HepG2 (cell line): Measurements from ENCODE around the gene CCBE1. TPM values are rescaled to one million over a fixed set of nuclear protein-coding genes. Genes with fewer than 3 reads are reported as not detected.

Source experiments
- AGO1 ChIP-seq: fragments of 200-400 bp; formaldehyde crosslinking; IDR thresholded peaks from 2 replicates; pipeline ENCODE4 v1.6.1; 2017; ENCODE audit warnings: mild to moderate bottlenecking, low read depth, low read length, moderate library complexity; ENCODE audit not compliant: poor library complexity, severe bottlenecking
- CCDC6 ChIP-seq: sonication (generic); formaldehyde crosslinking; IDR thresholded peaks from 2 replicates; pipeline ENCODE4 v1.8.1; 2022; ENCODE audit warnings: mild to moderate bottlenecking, missing genetic modification reagents, moderate library complexity
- GLI4 ChIP-seq: sonication (generic); formaldehyde crosslinking; IDR thresholded peaks from 2 replicates; pipeline ENCODE4 v1.5.1; 2020; ENCODE audit warnings: missing genetic modification reagents, mild to moderate bottlenecking, moderate library complexity, borderline replicate concordance
- GRHL1 ChIP-seq: sonication (generic); formaldehyde crosslinking; conservative IDR thresholded peaks from 2 replicates; pipeline ENCODE4 v1.8.0; 2022; ENCODE audit warnings: missing genetic modification reagents
- HIVEP1 ChIP-seq: sonication (generic); formaldehyde crosslinking; IDR thresholded peaks from 2 replicates; pipeline ENCODE4 v1.4.0; 2020; ENCODE audit warnings: mild to moderate bottlenecking, missing genetic modification reagents
- HNF4A ChIP-seq: sonication (generic); formaldehyde crosslinking; IDR thresholded peaks from 2 replicates; pipeline ENCODE4 v1.4.0; 2020; ENCODE audit warnings: missing genetic modification reagents
- HOXD1 ChIP-seq: sonication (generic); formaldehyde crosslinking; IDR thresholded peaks from 2 replicates; pipeline ENCODE4 v1.5.0; 2020; ENCODE audit warnings: missing genetic modification reagents
- JUN ChIP-seq: sonication (generic); formaldehyde crosslinking; IDR thresholded peaks from 2 replicates; pipeline ENCODE4 v1.4.0; 2020; ENCODE audit warnings: mild to moderate bottlenecking, missing genetic modification reagents
- NCOR1 ChIP-seq: fragments of 200-600 bp; sonication (generic); IDR thresholded peaks from 2 replicates; pipeline ENCODE4 v1.7.0; 2017; ENCODE audit warnings: antibody characterized with exemption, low read length, borderline replicate concordance
- POGZ ChIP-seq: sonication (generic); formaldehyde crosslinking; IDR thresholded peaks from 2 replicates; pipeline ENCODE4 v1.4.0; 2020; ENCODE audit warnings: mild to moderate bottlenecking, missing genetic modification reagents
- RBAK ChIP-seq: sonication (generic); formaldehyde crosslinking; IDR thresholded peaks from 2 replicates; pipeline ENCODE4 v1.5.1; 2020; ENCODE audit warnings: mild to moderate bottlenecking, missing genetic modification reagents
- SOX5 ChIP-seq: IDR thresholded peaks from 2 replicates; pipeline ENCODE4 v1.6.1; 2016; ENCODE audit warnings: borderline replicate concordance
- TBX3 ChIP-seq: fragments of 450-650 bp; IDR thresholded peaks from 2 replicates; pipeline ENCODE4 v1.6.1; 2017; ENCODE audit warnings: antibody characterized with exemption, mild to moderate bottlenecking, inconsistent platforms, borderline replicate concordance
- THYN1 ChIP-seq: sonication (generic); formaldehyde crosslinking; IDR thresholded peaks from 2 replicates; pipeline ENCODE4 v1.8.1; 2023; ENCODE audit warnings: low read depth, mild to moderate bottlenecking, moderate library complexity, missing genetic modification reagents, borderline replicate concordance
- ZBTB14 ChIP-seq: sonication (generic); formaldehyde crosslinking; IDR thresholded peaks from 2 replicates; pipeline ENCODE4 v1.4.0; 2020; ENCODE audit warnings: missing genetic modification reagents
- ZKSCAN5 ChIP-seq: sonication (generic); formaldehyde crosslinking; IDR thresholded peaks from 2 replicates; pipeline ENCODE4 v1.5.1; 2020; ENCODE audit warnings: mild to moderate bottlenecking, missing genetic modification reagents
- ZNF264 ChIP-seq: sonication (generic); formaldehyde crosslinking; IDR thresholded peaks from 2 replicates; pipeline ENCODE4 v1.4.0; 2020; ENCODE audit warnings: missing genetic modification reagents
- ZNF30 ChIP-seq: sonication (generic); formaldehyde crosslinking; IDR thresholded peaks from 2 replicates; pipeline ENCODE4 v1.5.0; 2020; ENCODE audit warnings: mild to moderate bottlenecking, missing genetic modification reagents
- ZNF350 ChIP-seq: sonication (generic); formaldehyde crosslinking; IDR thresholded peaks from 2 replicates; pipeline ENCODE4 v1.4.0; 2020; ENCODE audit warnings: mild to moderate bottlenecking, low read depth, missing genetic modification reagents, borderline replicate concordance
- ZNF441 ChIP-seq: sonication (generic); formaldehyde crosslinking; IDR thresholded peaks from 2 replicates; pipeline ENCODE4 v1.7.0; 2021; ENCODE audit warnings: missing genetic modification reagents, borderline replicate concordance
- ZNF569 ChIP-seq: sonication (generic); formaldehyde crosslinking; IDR thresholded peaks from 2 replicates; pipeline ENCODE4 v1.5.0; 2020; ENCODE audit warnings: mild to moderate bottlenecking, missing genetic modification reagents, moderate library complexity, borderline replicate concordance
- ZNF775 ChIP-seq: sonication (generic); formaldehyde crosslinking; IDR thresholded peaks from 2 replicates; pipeline ENCODE4 v1.4.0; 2020; ENCODE audit warnings: missing genetic modification reagents, mild to moderate bottlenecking, moderate library complexity, borderline replicate concordance
- polyA plus RNA-seq, 8 experiments: library from polyadenylated mRNA; depleted of rRNA in 3 of 8; stranded (reverse) in 7 of 8; unstranded in 1 of 8; fragments of >200 nt; fragmentation: Illumina TruSeq in 4 of 8; extraction: Trizol in 4 of 8; gene quantifications; 2 replicates each; pipeline versions ENCODE4 v1.2.1 to v1.2.3, GENCODE V29; 2011 to 2016; ENCODE audit warnings: low read depth in 4 of 8, missing spikeins in 1 of 8, mixed read lengths in 1 of 8; ENCODE audit not compliant: insufficient read depth in 1 of 8
- total RNA-seq, 5 experiments: library from RNA; depleted of rRNA; stranded (reverse); fragments of >200 nt; fragmentation: Illumina TruSeq; extraction: Trizol; gene quantifications; 2 replicates each; pipeline ENCODE4 v1.2.3, GENCODE V29; 2016; ENCODE audit warnings: low read depth in 1 of 5
- TF ChIP-seq, protein P1 (sequence below): sonication (generic); formaldehyde crosslinking; IDR thresholded peaks from 2 replicates; pipeline ENCODE4 v1.5.1; 2020; ENCODE audit warnings: mild to moderate bottlenecking, missing genetic modification reagents, borderline replicate concordance
- TF ChIP-seq, protein P2 (sequence below): sonication (generic); formaldehyde crosslinking; conservative IDR thresholded peaks from 2 replicates; pipeline ENCODE4 v1.8.1; 2023; ENCODE audit warnings: missing genetic modification reagents

Gene CCBE1
- total and polyA plus RNA-seq, 2 of the 13 experiments (the other 11 are each of a cell fraction or from before 2014, with no cell fraction given) = not detected

DNA sequence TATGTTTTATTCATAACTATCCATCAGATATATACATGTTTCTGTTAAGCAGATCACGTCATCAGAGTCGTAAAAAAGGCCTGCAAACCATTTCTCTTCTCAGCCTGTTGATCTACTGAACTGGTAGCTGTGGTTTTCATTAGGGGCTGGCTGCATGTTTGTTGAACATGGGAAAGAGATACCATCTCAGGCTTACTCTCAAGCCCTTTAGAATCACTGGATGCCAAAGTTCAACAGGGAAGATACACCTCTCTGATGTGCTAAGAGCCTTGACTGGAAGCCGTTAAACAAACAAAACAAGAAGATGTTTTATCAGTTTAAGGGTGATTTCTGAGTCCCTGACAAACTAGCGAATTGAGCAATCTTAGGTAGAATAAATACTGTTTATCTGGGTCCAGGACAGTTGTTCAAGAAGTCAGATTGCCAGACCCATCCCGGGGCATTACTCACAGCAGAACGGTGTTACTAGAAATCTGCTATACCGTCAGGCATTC lies 243.7 kb downstream of the CCBE1 start (continued):
- TF ChIP-seq POGZ (CRISPR knock-in tag) = peak; percentile 66
- peak; percentile 87 for TF ChIP-seq SOX5
- 0 out of 2 replicates have a peak, but pooled peaks have one; percentile 52 for TF ChIP-seq HOXD1 (CRISPR knock-in tag)
- TF ChIP-seq ZNF775 (CRISPR knock-in tag) = no peak
- no peak for TF ChIP-seq JUN
- no peak for TF ChIP-seq RBAK (CRISPR knock-in tag)
- TF ChIP-seq GRHL1 (CRISPR knock-in tag) = no peak
- TF ChIP-seq ZNF30 (CRISPR knock-in tag) = no peak
- no peak for TF ChIP-seq CCDC6 (CRISPR knock-in tag)
- no peak for TF ChIP-seq THYN1 (CRISPR knock-in tag)
- no peak for TF ChIP-seq ZKSCAN5 (CRISPR knock-in tag)
- no peak for TF ChIP-seq ZBTB14 (CRISPR knock-in tag)
- TF ChIP-seq, protein P1, sequence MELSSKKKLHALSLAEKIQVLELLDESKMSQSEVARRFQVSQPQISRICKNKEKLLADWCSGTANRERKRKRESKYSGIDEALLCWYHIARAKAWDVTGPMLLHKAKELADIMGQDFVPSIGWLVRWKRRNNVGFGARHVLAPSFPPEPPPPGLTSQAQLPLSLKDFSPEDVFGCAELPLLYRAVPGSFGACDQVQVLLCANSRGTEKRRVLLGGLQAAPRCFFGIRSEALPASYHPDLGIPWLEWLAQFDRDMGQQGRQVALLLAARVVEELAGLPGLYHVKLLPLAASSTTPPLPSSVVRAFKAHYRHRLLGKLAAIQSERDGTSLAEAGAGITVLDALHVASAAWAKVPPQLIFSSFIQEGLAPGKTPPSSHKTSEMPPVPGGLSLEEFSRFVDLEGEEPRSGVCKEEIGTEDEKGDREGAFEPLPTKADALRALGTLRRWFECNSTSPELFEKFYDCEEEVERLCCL = no peak
- no peak for TF ChIP-seq AGO1
- TF ChIP-seq ZNF569 (CRISPR knock-in tag) = no peak
- TF ChIP-seq HNF4A (CRISPR knock-in tag) = peak; percentile 97
- TF ChIP-seq HIVEP1 = no peak
- TF ChIP-seq ZNF264 (CRISPR knock-in tag) = no peak
- TF ChIP-seq ZNF350 (CRISPR knock-in tag) = no peak
- peak; percentile 69; the same call in 1 of the 2 replicates for TF ChIP-seq TBX3
- peak; percentile 79; the same call in 1 of the 2 replicates for TF ChIP-seq NCOR1
- TF ChIP-seq, protein P2, sequence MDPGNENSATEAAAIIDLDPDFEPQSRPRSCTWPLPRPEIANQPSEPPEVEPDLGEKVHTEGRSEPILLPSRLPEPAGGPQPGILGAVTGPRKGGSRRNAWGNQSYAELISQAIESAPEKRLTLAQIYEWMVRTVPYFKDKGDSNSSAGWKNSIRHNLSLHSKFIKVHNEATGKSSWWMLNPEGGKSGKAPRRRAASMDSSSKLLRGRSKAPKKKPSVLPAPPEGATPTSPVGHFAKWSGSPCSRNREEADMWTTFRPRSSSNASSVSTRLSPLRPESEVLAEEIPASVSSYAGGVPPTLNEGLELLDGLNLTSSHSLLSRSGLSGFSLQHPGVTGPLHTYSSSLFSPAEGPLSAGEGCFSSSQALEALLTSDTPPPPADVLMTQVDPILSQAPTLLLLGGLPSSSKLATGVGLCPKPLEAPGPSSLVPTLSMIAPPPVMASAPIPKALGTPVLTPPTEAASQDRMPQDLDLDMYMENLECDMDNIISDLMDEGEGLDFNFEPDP (CRISPR knock-in tag) = no peak
- TF ChIP-seq GLI4 (CRISPR knock-in tag) = no peak
- no peak for TF ChIP-seq ZNF441 (CRISPR knock-in tag)
